Loucy (cell line): Measurements from ENCODE around the gene TTLL3.

ENCODE experiments used
- H2AFZ ChIP-seq: fragments of 200-600 bp; sonication (generic); 2 replicates; pipeline ENCODE4 v1.6.0; 2016; ENCODE audit warnings: antibody characterized with exemption, mild to moderate bottlenecking, low read length, moderate library complexity
- H3F3A ChIP-seq: fragments of 200-600 bp; 2 replicates; pipeline ENCODE4 v1.6.0; 2016; ENCODE audit warnings: antibody characterized with exemption, low read depth, mild to moderate bottlenecking
- H3K27me3 ChIP-seq: fragments of 200-600 bp; sonication (generic); 2 replicates; pipeline ENCODE4 v1.6.1; 2014; ENCODE audit warnings: low read length, mild to moderate bottlenecking; ENCODE audit not compliant: insufficient read depth, poor library complexity, severe bottlenecking
- H3K36me3 ChIP-seq: fragments of 200-600 bp; sonication (generic); 2 replicates; pipeline ENCODE4 v1.6.1; 2016; ENCODE audit warnings: low read length; ENCODE audit not compliant: insufficient read depth
- H3K4me1 ChIP-seq: fragments of 200-600 bp; sonication (generic); 2 replicates; pipeline ENCODE4 v1.5.1; 2014; ENCODE audit warnings: low read length, mild to moderate bottlenecking; ENCODE audit not compliant: insufficient read depth, poor library complexity, severe bottlenecking
- H3K4me2 ChIP-seq: fragments of 200-600 bp; sonication (generic); 2 replicates; pipeline ENCODE4 v1.6.0; 2014; ENCODE audit warnings: antibody characterized with exemption, low read length, low read depth, mild to moderate bottlenecking; ENCODE audit not compliant: poor library complexity, severe bottlenecking
- H3K4me3 ChIP-seq: fragments of 200-600 bp; sonication (generic); 2 replicates; pipeline ENCODE4 v1.5.1; 2014; ENCODE audit warnings: low read length, mild to moderate bottlenecking, mixed read lengths; ENCODE audit not compliant: poor library complexity, severe bottlenecking
- H3K79me2 ChIP-seq: fragments of 200-600 bp; sonication (generic); 2 replicates; pipeline ENCODE4 v1.6.1; 2014; ENCODE audit warnings: low read length; ENCODE audit not compliant: insufficient read depth
- H3K9ac ChIP-seq: fragments of 200-600 bp; sonication (generic); 2 replicates; pipeline ENCODE4 v1.6.0; 2014; ENCODE audit warnings: mild to moderate bottlenecking, low read depth, low read length, moderate library complexity; ENCODE audit not compliant: poor library complexity, severe bottlenecking
- H3K9me2 ChIP-seq: fragments of 200-600 bp; sonication (generic); replicated peaks from 2 replicates; pipeline ENCODE4 v1.6.1; 2016; ENCODE audit warnings: low read depth, low read length, mixed read lengths
- H3K9me3 ChIP-seq: fragments of 200-600 bp; sonication (generic); 2 replicates; pipeline ENCODE4 v1.6.1; 2014; ENCODE audit warnings: mild to moderate bottlenecking, antibody characterized with exemption, low read length, low read depth; ENCODE audit not compliant: insufficient read depth
- H4K20me1 ChIP-seq: fragments of 200-600 bp; sonication (generic); 2 replicates; pipeline ENCODE4 v1.6.0; 2014; ENCODE audit warnings: antibody characterized with exemption, low read length, mild to moderate bottlenecking; ENCODE audit not compliant: insufficient read depth, poor library complexity, severe bottlenecking
- EZH2phosphoT487 ChIP-seq: fragments of 200-600 bp; IDR thresholded peaks from 2 replicates; pipeline ENCODE4 v1.6.1; 2018; ENCODE audit warnings: antibody characterized with exemption, mild to moderate bottlenecking, moderate library complexity, borderline replicate concordance
- TF ChIP-seq, protein P1 (sequence below): fragments of 200-600 bp; sonication (generic); conservative IDR thresholded peaks from 2 replicates; pipeline ENCODE4 v1.5.1; 2014; ENCODE audit warnings: mild to moderate bottlenecking, antibody characterized with exemption, low read length

Gene TTLL3, protein sequence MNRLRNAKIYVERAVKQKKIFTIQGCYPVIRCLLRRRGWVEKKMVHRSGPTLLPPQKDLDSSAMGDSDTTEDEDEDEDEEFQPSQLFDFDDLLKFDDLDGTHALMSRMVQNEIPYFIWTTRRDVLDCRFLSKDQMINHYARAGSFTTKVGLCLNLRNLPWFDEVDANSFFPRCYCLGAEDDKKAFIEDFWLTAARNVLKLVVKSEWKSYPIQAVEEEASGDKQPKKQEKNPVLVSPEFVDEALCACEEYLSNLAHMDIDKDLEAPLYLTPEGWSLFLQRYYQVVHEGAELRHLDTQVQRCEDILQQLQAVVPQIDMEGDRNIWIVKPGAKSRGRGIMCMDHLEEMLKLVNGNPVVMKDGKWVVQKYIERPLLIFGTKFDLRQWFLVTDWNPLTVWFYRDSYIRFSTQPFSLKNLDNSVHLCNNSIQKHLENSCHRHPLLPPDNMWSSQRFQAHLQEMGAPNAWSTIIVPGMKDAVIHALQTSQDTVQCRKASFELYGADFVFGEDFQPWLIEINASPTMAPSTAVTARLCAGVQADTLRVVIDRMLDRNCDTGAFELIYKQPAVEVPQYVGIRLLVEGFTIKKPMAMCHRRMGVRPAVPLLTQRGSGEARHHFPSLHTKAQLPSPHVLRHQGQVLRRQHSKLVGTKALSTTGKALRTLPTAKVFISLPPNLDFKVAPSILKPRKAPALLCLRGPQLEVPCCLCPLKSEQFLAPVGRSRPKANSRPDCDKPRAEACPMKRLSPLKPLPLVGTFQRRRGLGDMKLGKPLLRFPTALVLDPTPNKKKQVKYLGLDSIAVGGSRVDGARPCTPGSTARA

DNA sequence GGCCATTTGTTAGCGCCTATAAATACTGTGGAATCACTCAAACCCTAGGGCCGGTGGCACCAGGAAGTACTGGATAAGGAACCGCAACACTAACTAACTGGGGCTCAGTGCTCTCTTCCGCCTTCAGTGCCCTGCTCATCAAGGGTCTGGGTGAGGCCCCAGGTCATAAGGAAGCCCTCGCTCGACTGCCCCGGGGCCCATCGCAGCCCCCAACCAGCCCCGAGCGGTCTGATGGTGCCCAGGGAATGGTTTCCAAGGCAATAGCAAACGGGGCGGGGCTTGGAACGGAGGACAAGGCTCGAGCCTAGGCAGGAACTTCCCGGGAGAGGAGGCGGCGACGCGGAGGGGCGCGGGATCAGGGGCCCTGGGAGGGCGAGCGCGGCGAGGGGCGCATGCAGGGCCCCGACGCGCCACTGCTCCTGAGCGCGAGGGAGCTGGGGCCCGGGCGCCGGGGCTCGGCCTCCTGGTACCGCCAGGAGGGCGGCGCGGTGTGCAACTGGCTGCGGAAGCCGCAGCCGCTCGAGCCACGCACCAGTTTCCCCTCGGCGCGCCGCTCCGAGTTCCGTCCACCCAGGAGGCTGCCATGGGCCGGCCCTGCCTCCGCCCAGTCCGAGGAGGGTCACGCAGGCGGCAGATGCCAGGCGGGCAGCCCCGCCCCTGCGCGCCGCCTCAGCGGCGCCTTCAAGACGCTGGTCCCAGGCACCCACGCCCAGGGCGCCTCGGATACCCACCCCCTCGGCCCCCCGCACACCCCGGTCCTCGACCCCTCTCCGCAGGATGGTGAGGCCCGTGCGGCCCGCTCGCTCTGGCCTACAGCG lies at the start of gene TTLL3:
Gene TTLL3, plus strand, starts transcription at position 648 of the 818 bp plus-strand sequence. CDS start 400 bp downstream, outside the sequence.
- Histone ChIP-seq H4K20me1 (no peaks in the 10 kb centered on the region), H3K4me3 (no peak within 1 kb of the TSS), H2AFZ (no peak within 1 kb of the TSS), H3K9ac (no peak within 1 kb of the TSS), H3K27me3 (no peaks in the 10 kb centered on the region), H3F3A (no peaks in the 10 kb centered on the region; the same call in 1 of the 2 replicates), H3K79me2 (no peaks in the 10 kb centered on the region), H3K4me1 (no peaks in the 10 kb centered on the region), H3K4me2 (no peak within 1 kb of the TSS), H3K9me2 (no peaks in the 10 kb centered on the region), H3K9me3 (no peaks in the 10 kb centered on the region), H3K36me3 (peaks cover 48% of the 10 kb centered on the region)
- TF ChIP-seq, protein P1, sequence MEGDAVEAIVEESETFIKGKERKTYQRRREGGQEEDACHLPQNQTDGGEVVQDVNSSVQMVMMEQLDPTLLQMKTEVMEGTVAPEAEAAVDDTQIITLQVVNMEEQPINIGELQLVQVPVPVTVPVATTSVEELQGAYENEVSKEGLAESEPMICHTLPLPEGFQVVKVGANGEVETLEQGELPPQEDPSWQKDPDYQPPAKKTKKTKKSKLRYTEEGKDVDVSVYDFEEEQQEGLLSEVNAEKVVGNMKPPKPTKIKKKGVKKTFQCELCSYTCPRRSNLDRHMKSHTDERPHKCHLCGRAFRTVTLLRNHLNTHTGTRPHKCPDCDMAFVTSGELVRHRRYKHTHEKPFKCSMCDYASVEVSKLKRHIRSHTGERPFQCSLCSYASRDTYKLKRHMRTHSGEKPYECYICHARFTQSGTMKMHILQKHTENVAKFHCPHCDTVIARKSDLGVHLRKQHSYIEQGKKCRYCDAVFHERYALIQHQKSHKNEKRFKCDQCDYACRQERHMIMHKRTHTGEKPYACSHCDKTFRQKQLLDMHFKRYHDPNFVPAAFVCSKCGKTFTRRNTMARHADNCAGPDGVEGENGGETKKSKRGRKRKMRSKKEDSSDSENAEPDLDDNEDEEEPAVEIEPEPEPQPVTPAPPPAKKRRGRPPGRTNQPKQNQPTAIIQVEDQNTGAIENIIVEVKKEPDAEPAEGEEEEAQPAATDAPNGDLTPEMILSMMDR, result no peak
- no peak for TF ChIP-seq EZH2phosphoT487

DNA sequence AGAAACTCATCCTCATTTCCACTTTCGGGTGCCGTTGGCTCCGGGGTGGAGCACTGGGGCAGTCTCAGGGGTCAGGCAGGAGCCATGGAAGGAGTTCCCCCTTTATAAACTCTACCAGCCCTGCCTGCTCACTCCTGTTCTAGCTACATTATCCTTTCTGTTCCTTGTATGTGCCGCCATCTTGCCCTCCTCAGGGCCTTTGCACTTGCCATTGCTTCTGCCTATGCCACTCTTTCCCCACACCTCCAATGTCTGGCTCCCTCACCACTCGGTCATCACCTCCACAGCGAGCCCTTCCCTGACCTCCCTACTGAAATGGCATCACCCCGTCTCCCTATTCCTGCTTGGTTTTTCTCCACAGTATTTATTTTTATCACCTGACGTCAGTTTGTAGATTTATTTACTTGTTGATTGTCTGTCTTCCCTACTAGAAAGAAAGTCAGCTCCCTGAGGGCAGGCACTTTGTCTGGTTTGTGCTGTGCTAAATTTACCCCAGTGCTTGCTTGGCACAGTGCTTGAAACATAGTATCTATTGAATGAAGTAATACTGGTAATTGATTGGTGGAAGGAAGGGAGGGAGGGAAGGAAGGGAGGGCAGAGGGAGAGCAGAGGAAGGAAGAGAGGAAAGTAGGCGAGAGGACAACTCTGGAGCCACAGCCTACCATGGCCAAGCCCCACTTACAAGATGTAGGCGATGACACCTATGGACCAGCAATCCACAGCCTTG lies 49.1 kb upstream of the TTLL3 start:
- no peaks in the 10 kb centered on the region for H3K9me2 ChIP-seq
- no peaks in the 10 kb centered on the region for H3K4me1 ChIP-seq
- no peak overlapping the region for H3K9ac ChIP-seq
- no peaks in the 10 kb centered on the region for H3F3A ChIP-seq
- TF ChIP-seq, protein P1, result no peak
- TF ChIP-seq EZH2phosphoT487, result no peak
- peaks cover 23% of the 10 kb centered on the region; the same call in 1 of the 2 replicates for H3K36me3 ChIP-seq
- no peaks in the 10 kb centered on the region for H4K20me1 ChIP-seq
- H3K27me3 ChIP-seq, result no peaks in the 10 kb centered on the region
- H3K4me2 ChIP-seq, result no peak overlapping the region
- no peak overlapping the region for H3K4me3 ChIP-seq
- no peak overlapping the region for H2AFZ ChIP-seq
- H3K9me3 ChIP-seq, result no peaks in the 10 kb centered on the region
- H3K79me2 ChIP-seq, result peaks cover 13% of the 10 kb centered on the region; the same call in 1 of the 2 replicates

DNA sequence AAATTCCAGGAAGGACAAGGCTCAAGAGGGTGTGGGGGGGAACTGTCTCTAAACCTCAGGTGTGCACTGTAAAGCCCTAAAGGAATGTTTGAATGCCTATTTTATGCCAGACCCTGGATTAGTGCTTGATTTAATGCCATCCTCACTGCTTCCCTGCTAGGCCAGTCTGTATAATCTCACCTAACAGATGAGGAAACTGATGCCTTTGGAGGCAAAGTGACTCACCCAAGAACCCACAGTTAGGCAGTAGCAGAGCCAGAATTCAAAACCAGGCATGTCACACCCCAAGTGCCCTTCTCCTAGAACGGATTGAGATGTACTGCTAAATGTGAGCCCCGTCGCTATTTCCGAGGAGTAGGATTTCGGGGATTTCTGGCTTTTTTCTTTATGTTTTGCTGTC lies 48.1 kb upstream of the TTLL3 start:
- Histone ChIP-seq H2AFZ (no peak overlapping the region), H3K36me3 (peaks cover 14% of the 10 kb centered on the region; the same call in 1 of the 2 replicates), H3K9me3 (no peaks in the 10 kb centered on the region), H3K9me2 (no peaks in the 10 kb centered on the region), H3F3A (no peaks in the 10 kb centered on the region), H4K20me1 (no peaks in the 10 kb centered on the region), H3K4me1 (no peaks in the 10 kb centered on the region), H3K4me2 (no peak overlapping the region), H3K27me3 (no peaks in the 10 kb centered on the region), H3K9ac (no peak overlapping the region), H3K4me3 (no peak overlapping the region), H3K79me2 (peaks cover 3% of the 10 kb centered on the region; the same call in 1 of the 2 replicates)
- TF ChIP-seq, protein P1, result no peak
- no peak for TF ChIP-seq EZH2phosphoT487
